Osteoblast (primary cell): ENCODE results near the gene MYCN. TPM values are rescaled to one million over a fixed set of nuclear protein-coding genes. Genes with fewer than 3 reads are reported as not detected.
"Not testable (repeated sequence)": the region's sequence is repeated elsewhere in the genome, so short reads cannot be mapped to it uniquely, and the experiment has no call there.

Experiments used
- DNase-seq: peaks from one replicate; pipeline ENCODE4 v3.0.0; 2011; ENCODE audit warnings: low spot score, mixed read lengths; ENCODE audit not compliant: insufficient read length; ENCODE audit errors: missing footprints
- H2AFZ ChIP-seq: 2 replicates; pipeline ENCODE4 v1.6.0; 2011; ENCODE audit warnings: mild to moderate bottlenecking, low read length
- H3K27ac ChIP-seq: 2 replicates; pipeline ENCODE4 v1.5.1; 2011; ENCODE audit warnings: mild to moderate bottlenecking, low read depth, low read length, moderate library complexity
- H3K27me3 ChIP-seq: 2 replicates; pipeline ENCODE4 v1.6.0; 2012; ENCODE audit warnings: mild to moderate bottlenecking, control low read depth, inconsistent platforms, low read length, moderate library complexity; ENCODE audit not compliant: insufficient read depth
- H3K36me3 ChIP-seq: 2 replicates; pipeline ENCODE4 v1.5.1; 2011; ENCODE audit warnings: mild to moderate bottlenecking, low read length, control low read depth, moderate library complexity; ENCODE audit not compliant: insufficient read depth
- H3K4me1 ChIP-seq: 2 replicates; pipeline ENCODE4 v1.5.1; 2011; ENCODE audit warnings: mild to moderate bottlenecking, low read length, control low read depth, moderate library complexity; ENCODE audit not compliant: insufficient read depth
- H3K4me2 ChIP-seq: 2 replicates; pipeline ENCODE4 v1.6.0; 2011; ENCODE audit warnings: mild to moderate bottlenecking, low read length; ENCODE audit not compliant: insufficient read depth
- H3K4me3 ChIP-seq: fragments of 200-600 bp; sonication (generic); 3 replicates; pipeline ENCODE4 v1.5.1; 2012; ENCODE audit warnings: mild to moderate bottlenecking, low read length, inconsistent platforms; ENCODE audit not compliant: insufficient read depth
- H3K79me2 ChIP-seq: 2 replicates; pipeline ENCODE4 v1.6.0; 2012; ENCODE audit warnings: mild to moderate bottlenecking, low read length, control low read depth, inconsistent platforms; ENCODE audit not compliant: insufficient read depth
- H3K9me3 ChIP-seq: 2 replicates; pipeline ENCODE4 v1.5.1; 2011; ENCODE audit warnings: low read depth, low read length, control low read depth
- H4K20me1 ChIP-seq: 2 replicates; pipeline ENCODE4 v1.6.0; 2012; ENCODE audit warnings: mild to moderate bottlenecking, low read length, control low read depth; ENCODE audit not compliant: insufficient read depth
- CTCF ChIP-seq: IDR thresholded peaks from 2 replicates; pipeline ENCODE4 v1.5.1; 2011; ENCODE audit warnings: mild to moderate bottlenecking, low read depth, low read length, moderate library complexity; ENCODE audit errors: extremely low read depth
- total RNA-seq: library from RNA; depleted of rRNA; stranded (reverse); fragments of >200 nt; gene quantifications from 2 replicates; pipeline ENCODE4 v1.2.3, GENCODE V29; 2012

Gene MYCN
- total RNA-seq, 1 donor: not detected

DNA sequence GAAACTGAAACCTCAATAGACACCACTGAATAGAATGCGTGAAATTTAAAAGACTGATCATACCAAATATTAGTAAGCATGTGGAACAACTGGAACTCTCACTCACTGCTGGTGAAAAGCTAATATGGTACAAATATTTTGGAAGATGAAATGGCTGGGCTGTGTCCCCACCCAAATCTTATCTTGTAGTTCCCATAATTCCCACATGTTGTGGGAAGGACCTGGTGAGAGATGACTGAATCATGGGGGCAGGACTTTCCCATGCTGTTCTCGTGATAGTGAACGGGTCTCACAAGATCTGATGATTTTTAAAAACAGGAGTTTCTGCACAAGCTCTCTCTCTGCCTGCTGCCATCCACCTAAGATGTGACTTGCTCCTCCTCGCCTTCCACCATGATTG lies 32.0 kb upstream of the MYCN start:
- no peaks in the 10 kb centered on the region for H3K79me2 ChIP-seq
- H3K36me3 ChIP-seq: no peaks in the 10 kb centered on the region
- H3K4me3 ChIP-seq: no peak overlapping the region
- no peaks in the 10 kb centered on the region for H3K9me3 ChIP-seq
- no peak for DNase-seq
- H3K4me2 ChIP-seq: no peak overlapping the region
- H3K27ac ChIP-seq: no peak overlapping the region
- no peaks in the 10 kb centered on the region for H4K20me1 ChIP-seq
- H3K27me3 ChIP-seq: no peaks in the 10 kb centered on the region
- H3K4me1 ChIP-seq: no peaks in the 10 kb centered on the region
- no peak overlapping the region for H2AFZ ChIP-seq
- no peak for TF ChIP-seq CTCF

- no peaks in the 10 kb centered on the region for H3K4me1 ChIP-seq
- TF ChIP-seq CTCF: no peak
- no peaks in the 10 kb centered on the region for H3K79me2 ChIP-seq
- H3K9me3 ChIP-seq: no peaks in the 10 kb centered on the region
- DNase-seq: no peak
- H2AFZ ChIP-seq: no peak overlapping the region
- H3K36me3 ChIP-seq: no peaks in the 10 kb centered on the region
- H3K4me2 ChIP-seq: no peak overlapping the region
- H3K4me3 ChIP-seq: no peak overlapping the region
- H3K27me3 ChIP-seq: no peaks in the 10 kb centered on the region
- no peak overlapping the region for H3K27ac ChIP-seq
- no peaks in the 10 kb centered on the region for H4K20me1 ChIP-seq
Measured at GRCh38 chr2:15909157-15909556, 31.2 kb upstream of the MYCN start.

GRCh38 chr2:15909736-15910135 lies 30.6 kb upstream of the MYCN start:
- H4K20me1 ChIP-seq: no peaks in the 10 kb centered on the region
- no peaks in the 10 kb centered on the region for H3K79me2 ChIP-seq
- H3K4me1 ChIP-seq: no peaks in the 10 kb centered on the region
- no peak overlapping the region for H3K27ac ChIP-seq
- no peak overlapping the region for H3K4me2 ChIP-seq
- no peak for DNase-seq
- no peak overlapping the region for H2AFZ ChIP-seq
- TF ChIP-seq CTCF: no peak
- no peak overlapping the region for H3K4me3 ChIP-seq
- H3K27me3 ChIP-seq: no peaks in the 10 kb centered on the region
- no peaks in the 10 kb centered on the region for H3K36me3 ChIP-seq
- H3K9me3 ChIP-seq: no peaks in the 10 kb centered on the region

DNA sequence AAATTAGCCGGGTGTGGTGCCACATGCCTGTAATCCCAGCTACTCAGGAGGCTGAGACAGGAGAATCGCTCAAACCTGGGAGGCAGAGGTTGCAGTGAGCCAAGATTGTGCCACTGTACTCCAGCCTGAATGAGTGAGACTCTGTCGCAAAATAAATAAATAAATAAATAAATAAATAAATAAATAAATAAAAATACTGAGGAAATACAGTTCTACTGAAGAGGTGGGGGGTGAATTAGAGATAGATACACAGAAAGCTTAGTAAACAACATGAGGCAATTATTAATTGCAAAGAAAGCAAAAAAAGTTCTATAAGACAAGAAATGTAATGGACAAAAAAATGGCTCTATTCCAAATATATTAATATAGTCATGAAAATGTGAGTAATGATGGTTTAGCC lies 29.1 kb upstream of the MYCN start:
- not testable (repeated sequence) for H3K27ac ChIP-seq, H2AFZ ChIP-seq

GRCh38 chr2:15911686-15912085 lies 28.7 kb upstream of the MYCN start:
- Histone ChIP-seq H3K4me1 (no peaks in the 10 kb centered on the region), H3K36me3 (no peaks in the 10 kb centered on the region), H3K27ac (no peak overlapping the region), H2AFZ (no peak overlapping the region), H3K4me2 (no peak overlapping the region), H3K79me2 (no peaks in the 10 kb centered on the region), H3K27me3 (no peaks in the 10 kb centered on the region), H3K4me3 (no peak overlapping the region), H4K20me1 (no peaks in the 10 kb centered on the region), H3K9me3 (no peaks in the 10 kb centered on the region)
- no peak for DNase-seq
- TF ChIP-seq CTCF: no peak

More for the DNA sequence above, 29.1 kb upstream of the MYCN start:
- H3K27me3 ChIP-seq, DNase-seq, H4K20me1 ChIP-seq, H3K36me3 ChIP-seq, H3K9me3 ChIP-seq, H3K4me3 ChIP-seq, H3K79me2 ChIP-seq, H3K4me1 ChIP-seq, H3K4me2 ChIP-seq: not testable (repeated sequence)
